HG03066 (cell line): ENCODE data around the gene MYH11.
A peak's percentile ranks its signal among the peaks of the same experiment; 100 is the strongest.
"Not testable (repeated sequence)": the region's sequence is repeated elsewhere in the genome, so short reads cannot be mapped to it uniquely, and the experiment has no call there.

Experiments used
- ATAC-seq: cut with Tn5 transposase; IDR thresholded peaks from one replicate; pipeline ENCODE4 v1.9.1; 2021; ENCODE audit warnings: low read depth; ENCODE audit not compliant: unreplicated experiment

The MYH11 gene

DNA sequence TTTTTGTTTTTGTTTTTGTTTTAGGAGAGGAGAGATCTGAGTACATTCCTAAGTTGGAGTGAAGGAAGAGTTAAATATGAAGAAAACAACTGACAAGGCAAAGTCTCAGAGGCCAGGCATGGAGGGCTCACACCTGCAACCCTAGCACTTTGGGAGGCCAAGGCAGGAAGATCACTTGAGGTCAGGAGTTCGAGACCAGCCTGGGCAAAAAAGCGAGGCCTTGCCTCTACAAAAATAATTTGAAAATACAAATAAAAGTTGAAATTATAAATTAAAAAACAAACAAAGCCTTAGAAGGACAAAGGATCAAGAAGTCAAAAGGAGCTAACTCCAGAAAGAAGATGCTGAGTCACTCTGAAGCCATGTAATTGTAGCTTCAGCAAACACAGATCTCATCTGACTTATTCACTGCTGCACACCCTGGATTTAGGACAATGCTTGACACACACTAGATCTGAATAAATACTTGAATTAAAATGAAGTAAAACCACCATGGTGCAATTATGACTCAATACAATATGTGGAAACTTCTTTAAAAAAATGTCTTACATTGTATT lies 22.5 kb upstream of the MYH11 start:
- no peak for ATAC-seq

DNA sequence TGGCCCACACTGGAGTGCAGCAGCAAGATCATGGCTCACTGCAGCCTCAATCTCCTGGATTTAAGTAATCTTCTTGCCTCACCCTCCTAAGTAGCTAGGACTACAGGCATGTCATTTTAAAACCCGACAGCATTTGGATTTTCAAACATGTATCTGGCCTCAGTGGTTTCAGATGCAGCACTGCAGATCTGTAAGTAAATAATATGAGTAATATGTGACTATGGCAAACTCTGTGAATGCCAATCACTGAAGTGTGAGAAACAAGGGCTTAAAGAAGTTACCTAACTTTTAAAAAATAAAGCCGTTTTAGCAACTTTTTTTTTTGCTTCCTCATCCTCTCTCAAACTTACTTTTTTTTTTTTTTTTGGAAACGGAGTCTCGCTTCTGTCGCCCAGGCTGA lies 19.7 kb upstream of the MYH11 start:
- ATAC-seq = no peak

GRCh38 chr16:15874745-15875314 lies 18.0 kb upstream of the MYH11 start:
- no peak for ATAC-seq

DNA sequence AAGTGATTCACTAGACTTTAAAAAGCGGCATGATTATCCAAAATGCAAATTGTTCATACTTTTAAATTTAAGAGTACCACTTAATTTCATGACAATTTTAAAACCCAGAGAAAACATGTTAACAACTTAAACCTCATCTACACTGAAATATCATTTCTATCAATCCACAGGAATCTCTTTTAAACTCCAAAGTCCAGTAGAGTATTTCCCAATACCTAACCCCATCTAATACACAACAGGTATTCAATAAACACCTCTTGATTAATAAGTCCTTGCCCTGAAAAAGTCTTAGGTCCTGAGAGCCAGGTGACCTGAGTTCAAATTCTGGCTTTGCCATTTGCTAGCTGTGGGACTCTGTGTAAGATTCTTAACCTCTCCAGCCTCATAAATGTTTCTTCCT lies 16.9 kb upstream of the MYH11 start:
- no peak for ATAC-seq

DNA sequence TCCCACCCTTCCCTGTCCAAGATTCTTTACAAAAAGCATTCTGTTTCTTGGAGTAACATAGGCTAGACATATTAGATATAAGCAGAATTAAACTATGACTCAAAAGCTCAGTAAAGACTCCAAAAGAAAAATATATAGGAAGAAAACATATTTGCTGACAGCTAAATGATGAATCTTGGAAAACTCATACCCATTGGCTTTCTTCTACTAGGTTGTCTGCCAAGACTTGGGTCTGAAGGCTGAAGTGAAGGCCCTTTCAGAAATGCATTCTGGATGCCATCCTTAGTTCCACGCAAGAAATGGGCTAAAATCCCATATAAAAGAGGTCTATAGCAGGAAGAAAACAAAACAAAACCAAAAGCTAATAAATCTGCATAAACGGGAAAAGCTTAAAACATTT lies 16.5 kb upstream of the MYH11 start:
- no peak for ATAC-seq

- ATAC-seq = no peak
Observed at GRCh38 chr16:15870011-15870410, 13.2 kb upstream of the MYH11 start.

GRCh38 chr16:15866451-15866850 lies 9.6 kb upstream of the MYH11 start:
- ATAC-seq = no peak

GRCh38 chr16:15865742-15866141 lies 8.9 kb upstream of the MYH11 start:
- ATAC-seq = no peak

DNA sequence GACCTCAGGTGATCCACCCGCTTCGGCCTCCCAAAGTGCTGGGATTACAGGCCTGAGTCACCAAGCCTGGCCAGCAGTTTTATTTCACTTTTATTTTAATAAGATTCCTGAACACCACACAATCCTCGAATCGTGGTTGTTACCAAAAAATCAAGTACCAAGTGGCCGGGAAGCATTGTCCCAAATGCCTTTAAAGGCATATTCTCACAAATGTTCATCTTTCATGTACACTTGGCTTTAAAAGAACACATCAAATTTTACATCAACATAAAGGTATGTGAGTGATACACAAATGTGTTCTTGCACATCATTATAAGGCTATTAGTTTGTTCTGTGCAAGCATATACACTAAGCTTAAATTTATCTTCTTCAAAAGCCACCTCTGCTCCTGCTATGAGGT lies 8.1 kb upstream of the MYH11 start:
- ATAC-seq = no peak

DNA sequence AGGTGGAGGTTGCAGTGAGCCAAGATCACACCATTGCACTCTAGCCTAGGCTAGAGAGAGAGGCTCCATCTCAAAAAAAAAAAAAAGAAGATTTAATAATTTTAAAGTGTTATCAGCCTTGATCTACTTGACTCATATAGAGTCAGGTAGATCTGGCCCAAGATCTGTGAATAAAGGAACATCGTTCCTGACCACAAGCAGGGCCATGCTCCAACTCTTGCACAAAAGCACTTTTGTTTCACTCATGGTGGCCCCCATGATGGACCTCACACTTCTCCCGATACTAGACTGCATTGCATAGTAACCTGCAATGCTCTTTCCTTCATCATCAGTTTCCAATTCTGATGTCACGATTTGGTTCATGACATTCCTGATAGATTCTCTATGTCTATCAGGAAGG lies 5.2 kb upstream of the MYH11 start:
- no peak for ATAC-seq

- no peak for ATAC-seq
Observed at GRCh38 chr16:15858921-15859668, 2.3 kb upstream of the MYH11 start.

GRCh38 chr16:15857724-15858560 lies 1.1 kb upstream of the MYH11 start:
- ATAC-seq = no peak

- ATAC-seq = no peak
Observed at GRCh38 chr16:15856182-15856581, 646 bp downstream of the MYH11 start.

- peak; percentile 87 for ATAC-seq
Observed at GRCh38 chr16:15855704-15856003, 1.2 kb downstream of the MYH11 start.

GRCh38 chr16:15854906-15855703 lies 1.7 kb downstream of the MYH11 start:
- peak; percentile 12 for ATAC-seq

DNA sequence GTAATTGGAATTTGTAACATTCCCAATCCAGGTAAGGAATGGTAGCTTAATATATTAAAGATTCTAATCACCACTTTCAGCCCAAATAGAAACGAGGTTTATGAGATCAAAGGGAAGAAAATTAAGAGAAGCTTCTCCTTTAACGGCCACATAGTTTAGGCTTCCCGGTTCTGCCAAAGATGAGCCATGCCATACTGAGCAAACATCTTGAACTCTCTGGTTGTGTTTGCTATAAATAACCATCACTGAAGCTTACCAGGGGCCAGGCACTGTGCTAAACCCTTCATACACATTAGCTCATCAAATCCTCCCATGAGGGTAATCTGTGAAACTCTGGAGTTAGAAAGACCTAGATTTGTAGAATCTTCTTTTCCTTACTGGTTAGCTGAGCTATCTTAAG lies 2.8 kb downstream of the MYH11 start:
- ATAC-seq = no peak

GRCh38 chr16:15853021-15853420 lies 3.8 kb downstream of the MYH11 start:
- ATAC-seq = no peak

DNA sequence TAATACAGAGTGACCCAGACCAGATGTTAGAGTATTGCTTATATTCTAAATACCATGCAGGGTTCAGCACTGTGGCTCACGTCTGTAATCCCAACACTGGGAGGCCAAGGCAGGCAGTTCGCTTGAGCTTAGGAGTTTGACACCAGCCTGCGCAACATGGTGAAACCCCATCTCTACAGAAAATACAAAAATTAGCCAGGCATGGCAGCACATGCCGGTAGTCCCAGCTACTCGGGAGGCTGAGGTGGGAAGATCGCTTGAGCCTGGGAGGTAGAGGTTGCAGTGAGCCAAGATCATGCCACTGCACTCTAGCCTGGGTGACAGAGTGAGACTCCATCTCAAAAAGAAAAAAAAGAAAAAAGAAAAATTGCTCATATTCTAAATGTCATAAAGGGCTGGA lies 6.3 kb downstream of the MYH11 start:
- ATAC-seq = not testable (repeated sequence)

DNA sequence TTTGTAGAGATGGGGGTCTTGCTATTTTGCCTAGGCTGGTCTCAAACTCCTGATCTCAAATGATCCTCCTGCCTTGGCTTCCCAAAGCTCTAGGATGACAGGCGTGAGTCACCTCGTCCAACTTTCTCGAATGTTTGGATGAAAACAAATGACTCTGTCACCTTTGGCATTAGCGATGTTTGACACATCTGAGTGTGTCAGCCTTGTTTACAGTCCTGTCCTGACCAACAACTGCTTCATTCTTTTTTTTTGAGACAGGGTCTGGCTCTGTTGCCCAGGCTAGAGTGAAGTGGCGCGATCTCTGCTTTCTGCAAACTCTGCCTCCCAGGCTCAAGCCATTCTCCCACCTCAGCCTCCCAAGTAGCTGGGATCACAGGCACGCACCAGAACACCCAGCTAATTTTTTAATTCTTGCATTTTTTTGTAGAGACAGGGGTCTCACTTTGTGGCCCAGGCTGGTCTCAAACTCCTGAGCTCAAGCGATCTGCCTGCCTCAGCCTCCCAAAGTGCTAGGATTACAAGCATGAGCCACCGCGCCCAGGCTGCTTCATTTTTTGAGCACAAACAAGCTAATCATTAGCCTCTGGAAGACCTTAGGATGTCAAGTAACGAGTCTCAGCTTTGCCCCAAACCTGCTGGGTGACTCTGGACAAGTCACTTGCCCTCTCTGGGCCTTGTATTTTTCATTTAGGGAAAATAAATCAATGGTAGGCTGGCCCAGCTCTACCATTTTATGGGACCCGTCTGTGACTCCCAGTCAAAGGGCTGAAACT lies 7.4 kb downstream of the MYH11 start:
- no peak for ATAC-seq

GRCh38 chr16:15847611-15848175 lies 9.1 kb downstream of the MYH11 start:
- ATAC-seq = no peak
